Fibroblast of skin of left biceps (primary cell): Measurements from ENCODE around the gene PKNOX2.

ENCODE experiments used
- DNase-seq, 2 experiments: peaks; one replicate each; pipeline ENCODE4 v3.0.0-alpha.2; 2013; ENCODE audit warnings: low read depth in 2 of 2

The PKNOX2 gene

DNA sequence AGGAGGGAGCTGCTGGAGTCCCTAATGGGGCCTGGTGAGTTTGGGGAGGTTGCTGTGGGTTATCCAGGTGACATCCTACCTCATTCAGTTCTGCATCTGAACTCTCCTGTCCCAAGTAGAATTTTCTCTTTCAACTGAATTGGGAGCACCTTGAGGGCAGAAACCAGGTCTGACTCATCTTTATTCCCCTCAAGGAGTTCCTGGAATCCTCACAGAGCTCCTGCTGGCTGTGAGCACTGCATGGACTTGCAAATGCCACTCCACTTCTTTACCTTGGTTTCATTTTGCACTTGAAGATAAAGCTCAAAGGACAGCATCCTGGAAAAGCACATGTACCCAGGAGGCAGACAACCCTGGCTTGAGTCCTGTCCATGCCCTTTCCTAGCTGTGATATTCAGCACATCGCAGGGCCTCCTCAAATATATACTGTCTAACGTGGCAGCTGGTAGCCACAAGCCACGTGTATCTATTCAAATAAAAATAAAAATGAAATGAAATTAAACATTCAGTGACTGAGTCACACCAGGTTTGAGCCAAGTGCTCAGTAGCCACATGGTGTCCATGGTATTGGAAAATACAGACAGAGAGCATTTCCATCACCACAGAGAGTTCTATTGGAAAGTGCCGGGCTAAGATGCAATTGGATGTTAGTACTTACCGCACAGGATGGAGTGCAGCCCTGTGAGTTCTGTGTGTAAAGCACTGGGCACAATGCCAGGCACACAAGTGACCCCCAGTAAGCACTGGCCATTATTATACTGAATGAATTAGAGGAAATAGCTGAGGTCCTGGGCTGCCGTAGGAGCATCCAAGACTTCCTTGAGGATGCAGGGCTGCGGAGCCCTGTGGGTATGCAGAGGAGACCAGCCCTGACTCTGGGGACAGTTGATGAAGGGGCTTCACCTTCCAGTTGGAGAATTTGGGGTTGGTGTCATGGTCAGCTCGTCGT, 149.0 kb downstream of the PKNOX2 start:
- no peak for DNase-seq

DNA sequence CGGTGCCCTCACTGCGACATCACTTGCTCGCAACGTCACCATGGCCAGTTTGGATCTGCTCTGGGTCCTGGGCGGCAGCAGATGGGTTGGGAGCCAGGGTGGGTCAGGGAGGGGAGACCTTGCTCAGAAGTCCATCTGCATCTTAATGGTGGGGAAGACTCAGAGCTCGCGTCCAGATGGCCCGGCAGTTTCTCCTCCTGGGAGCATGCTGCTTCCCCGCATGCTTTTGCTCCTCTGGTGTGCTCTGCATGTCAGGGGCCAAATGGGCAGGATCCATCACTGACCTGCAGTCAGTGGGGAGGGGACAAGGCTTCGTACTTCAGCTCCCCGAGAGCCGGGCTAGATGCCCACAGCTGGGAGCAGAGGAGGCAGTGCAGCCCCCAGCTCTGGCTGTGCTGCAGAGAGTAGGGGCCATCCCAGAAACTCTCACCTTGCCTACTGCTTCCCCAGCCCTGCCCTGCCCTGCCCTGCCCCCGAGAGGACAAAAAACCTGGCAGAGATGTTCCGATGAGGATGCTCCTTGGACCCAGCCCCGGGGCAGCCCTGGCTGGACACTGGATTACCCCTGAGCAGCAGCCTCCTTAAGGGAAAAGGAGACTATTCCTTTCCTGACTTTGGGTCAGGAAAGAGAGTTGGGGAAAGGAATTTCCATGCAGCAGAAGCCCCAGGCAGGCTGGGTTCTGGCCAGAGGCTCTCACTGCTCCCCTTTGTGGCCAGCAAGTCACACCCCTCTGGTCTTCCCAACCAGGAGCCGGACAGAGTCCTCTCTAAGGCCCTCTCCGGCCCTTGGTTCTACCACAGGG, 149.9 kb downstream of the PKNOX2 start:
- DNase-seq, result no peak

DNA sequence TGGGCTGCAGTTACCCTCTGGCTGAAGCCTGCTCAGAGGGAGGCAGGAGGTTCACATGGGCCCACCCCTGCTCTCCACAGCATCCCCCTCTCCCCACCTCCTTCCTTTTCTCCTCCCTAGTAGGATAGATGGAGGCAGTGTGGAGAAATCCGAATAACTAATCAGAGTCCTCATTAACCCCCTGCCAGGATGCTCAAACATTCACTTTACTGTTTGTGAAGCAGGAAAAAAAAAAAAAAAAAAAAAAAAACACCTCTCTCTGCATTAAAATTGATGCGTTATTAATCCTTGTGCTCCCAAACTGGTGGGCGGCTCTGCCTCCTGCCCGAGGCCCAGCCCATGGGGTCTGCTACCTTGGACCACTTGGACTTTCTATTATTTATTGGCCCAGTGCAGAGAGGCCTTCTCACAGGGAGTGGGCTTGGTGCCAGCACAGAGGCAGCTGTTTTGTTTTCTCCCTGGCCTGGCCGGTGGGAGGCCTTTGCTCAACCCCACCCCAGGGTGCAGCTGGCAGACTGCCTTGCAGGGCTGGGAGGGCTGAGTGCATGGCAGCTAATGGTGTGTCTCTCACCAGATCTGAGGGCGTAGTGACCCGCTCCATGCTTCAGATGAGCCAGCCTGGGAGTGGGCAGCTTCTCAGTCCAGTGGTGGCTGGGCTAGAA, 150.7 kb downstream of the PKNOX2 start:
- no peak for DNase-seq

DNA sequence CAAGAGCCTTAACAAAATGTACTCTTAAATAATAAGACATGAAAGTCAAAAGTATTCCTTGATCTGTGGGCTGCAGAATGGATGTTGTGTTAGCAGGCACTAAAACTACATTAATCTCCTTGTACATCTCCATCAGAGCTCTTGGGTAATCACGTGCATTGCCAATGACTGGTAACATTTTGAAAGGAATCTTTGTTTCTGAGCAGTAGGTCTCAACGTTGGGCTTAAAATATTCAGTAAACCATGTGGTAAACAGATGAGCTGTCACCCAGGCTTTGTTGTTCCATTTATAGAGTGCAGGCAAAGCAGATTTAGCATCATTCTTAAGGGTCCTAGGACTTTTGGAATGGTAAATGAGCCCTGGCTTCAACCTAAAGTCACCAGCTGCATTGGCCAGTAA, 152.9 kb downstream of the PKNOX2 start:
- no peak for DNase-seq

DNA sequence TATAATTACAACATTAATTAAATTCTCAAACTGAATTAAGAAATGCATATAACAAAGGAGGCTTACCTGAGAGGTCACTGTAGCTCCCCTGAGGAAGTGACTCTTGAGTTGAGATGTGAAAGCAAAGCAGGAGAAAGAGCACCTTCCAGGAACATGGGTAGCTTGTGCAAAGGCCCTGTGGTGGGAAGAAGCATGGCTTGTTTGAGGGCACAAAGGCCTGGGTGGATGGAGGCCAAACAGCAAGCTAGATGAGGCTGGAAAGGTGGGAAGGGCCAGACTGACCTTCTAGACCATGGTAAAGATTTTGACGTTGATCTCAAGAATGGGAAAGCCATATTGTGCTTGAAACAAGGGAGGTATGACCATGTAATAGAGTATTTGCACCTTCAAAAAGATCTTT, 155.1 kb downstream of the PKNOX2 start:
- DNase-seq, result no peak

DNA sequence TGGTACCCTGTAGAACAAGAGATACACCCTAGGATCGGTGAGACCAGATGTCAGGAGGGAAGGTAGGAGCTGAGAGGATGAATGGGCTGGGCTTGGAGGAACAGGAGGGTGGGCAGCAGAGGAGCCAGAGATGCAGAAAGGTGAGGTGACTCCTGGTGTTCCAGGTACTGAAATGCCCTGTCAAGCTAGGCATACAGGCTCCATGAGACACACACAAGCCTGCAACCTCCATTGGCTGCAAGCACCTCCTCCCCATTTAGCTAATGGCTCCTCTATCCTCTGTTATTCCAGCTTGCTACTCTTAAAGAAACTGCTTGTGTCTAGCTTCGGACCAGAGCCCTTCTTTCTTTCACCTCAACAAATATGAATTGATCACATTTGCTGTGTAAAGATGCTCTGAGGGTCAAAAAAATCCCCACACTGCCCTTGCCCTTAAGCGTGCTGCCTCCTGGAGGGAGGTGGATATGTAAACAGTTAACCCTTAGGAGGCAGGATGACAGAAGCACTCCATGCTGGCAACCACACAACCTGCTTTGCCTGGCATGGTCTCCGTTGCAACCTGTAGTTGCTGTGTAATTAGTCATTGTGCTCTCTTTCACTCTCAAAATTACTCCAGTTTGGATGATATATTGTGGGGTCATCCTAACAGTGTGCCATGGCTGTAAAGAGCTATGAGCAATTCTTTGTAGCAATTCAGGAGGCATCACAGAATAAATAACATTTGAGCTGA, 156.0 kb downstream of the PKNOX2 start:
- DNase-seq, result no peak

DNA sequence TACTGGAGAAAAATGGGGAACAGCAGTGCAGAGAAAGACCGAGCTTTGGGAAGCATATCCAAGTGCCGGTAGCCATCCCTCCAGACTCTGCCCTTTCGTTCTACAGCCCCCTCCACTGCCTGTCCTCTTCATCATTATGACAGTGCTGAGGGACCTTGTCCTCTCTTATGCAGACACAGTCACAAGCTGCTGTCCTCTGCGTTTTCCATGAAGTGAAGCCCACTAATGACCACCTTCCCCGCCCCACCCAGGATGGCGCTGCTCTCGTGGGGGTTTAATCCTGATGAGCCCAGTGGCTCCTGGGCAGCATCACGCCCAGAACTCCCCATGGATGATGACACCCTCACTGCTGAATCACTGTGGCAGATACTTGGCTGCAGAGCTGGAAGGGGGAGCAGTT, 157.7 kb downstream of the PKNOX2 start:
- DNase-seq, result no peak

DNA sequence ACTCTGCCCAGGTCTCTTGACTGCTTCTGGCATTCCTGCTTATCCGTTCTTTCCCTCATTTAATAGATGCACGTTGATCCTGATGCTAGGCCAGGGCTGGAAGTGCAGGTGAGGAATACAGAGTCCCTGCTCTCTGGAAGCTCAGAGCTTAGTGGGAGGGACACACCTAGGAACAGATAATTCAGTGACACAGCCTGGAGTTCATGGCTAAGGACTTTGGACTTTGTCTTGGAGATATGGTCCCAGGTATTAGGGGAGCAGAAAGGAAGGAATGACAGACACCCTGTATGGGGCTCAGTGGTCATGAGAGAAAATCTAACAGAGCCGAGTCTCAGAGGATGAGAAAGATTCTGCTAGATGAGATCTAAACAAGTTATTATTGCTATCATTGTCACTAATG, 160.6 kb downstream of the PKNOX2 start:
- no peak for DNase-seq

DNA sequence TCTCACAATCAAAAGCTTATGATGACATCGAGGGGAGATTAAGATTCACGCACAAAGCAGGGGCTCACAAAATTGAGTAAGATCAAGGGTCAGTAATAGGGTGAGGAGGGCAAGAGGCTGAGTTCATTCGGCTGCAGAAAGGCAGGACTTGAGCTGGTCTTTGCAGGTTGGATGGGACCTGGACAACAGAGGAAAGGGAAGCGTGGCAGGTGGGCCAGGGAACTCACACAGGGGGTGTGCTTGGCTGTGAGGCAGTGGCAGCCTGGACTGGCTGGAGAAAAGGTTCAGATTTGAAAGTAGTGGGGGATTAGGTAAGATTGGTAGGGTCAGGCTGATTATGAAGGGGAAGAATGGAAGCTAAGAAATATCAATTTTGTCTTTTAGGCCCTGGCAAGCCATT, 161.6 kb downstream of the PKNOX2 start:
- no peak for DNase-seq

DNA sequence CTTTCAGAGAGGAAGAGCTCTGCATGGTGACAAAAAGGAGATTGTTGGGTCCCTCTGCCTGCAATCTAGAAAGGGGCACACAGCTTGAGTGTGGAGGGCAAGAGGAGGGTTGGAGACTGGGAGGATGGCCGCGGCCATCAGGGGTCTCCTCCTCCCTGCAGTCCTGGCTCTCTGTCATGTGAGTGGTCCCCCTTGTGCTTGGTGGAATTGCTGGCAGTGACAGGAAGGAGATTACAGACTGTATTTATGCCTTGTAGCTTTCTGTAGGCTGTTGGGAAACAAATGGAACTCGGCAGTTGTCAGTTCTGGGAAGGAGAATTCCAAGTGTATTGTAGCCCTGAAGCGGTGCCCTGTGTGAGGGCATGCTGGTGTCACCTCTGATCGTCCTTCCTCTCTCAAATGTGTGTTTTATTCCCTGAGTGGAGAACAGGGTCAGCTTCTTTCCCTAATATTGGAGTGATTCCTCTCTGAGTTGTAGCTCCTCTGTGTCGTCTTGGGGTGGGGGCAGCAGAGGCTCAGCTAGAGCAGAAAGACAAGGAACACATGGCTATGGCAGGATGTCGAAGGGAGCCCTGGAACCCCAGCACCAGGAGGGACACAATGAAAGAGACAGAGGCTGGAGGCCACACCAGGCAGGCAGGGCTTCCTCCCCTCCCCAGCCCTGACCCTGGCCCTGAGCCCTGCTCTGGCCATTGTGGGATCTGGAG, 163.1 kb downstream of the PKNOX2 start:
- DNase-seq, result no peak

DNA sequence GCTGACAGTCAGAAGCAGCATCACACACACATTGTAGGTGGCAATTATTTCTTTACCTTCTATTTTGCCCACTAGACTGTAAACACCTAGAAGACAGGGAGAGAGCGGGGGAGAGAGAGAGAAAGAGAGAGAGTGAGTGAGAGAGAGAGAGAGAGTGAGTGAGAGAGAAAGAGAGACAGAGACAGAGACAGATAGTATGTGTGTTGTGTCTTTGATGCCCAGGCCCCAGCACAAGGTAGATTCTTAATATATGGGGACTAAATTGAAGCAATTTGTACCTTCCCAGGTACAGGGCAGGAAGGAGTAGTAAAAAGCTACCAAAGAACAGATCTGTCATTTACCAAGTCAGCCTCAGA, 163.7 kb downstream of the PKNOX2 start:
- DNase-seq, result no peak

DNA sequence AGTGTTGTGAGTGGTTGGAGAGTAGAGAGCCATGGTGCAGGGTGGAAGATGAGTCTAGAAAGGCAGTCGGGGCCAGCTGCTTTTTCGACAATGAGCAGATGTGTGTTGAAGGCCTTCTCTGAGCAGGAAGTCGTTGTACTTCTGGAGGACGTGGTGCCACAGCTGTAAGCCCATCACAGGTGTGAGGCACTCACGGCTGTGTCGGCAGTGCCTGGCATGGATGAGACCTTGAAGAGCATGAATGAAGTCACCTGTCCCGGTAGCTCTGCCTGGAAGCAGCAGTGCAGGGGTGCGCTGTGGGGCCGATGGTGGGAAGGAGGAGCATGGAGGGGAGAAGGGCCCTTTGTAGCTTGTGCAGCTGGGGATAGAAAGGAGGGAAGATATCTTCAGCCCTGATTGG, 165.2 kb downstream of the PKNOX2 start:
- no peak for DNase-seq

DNA sequence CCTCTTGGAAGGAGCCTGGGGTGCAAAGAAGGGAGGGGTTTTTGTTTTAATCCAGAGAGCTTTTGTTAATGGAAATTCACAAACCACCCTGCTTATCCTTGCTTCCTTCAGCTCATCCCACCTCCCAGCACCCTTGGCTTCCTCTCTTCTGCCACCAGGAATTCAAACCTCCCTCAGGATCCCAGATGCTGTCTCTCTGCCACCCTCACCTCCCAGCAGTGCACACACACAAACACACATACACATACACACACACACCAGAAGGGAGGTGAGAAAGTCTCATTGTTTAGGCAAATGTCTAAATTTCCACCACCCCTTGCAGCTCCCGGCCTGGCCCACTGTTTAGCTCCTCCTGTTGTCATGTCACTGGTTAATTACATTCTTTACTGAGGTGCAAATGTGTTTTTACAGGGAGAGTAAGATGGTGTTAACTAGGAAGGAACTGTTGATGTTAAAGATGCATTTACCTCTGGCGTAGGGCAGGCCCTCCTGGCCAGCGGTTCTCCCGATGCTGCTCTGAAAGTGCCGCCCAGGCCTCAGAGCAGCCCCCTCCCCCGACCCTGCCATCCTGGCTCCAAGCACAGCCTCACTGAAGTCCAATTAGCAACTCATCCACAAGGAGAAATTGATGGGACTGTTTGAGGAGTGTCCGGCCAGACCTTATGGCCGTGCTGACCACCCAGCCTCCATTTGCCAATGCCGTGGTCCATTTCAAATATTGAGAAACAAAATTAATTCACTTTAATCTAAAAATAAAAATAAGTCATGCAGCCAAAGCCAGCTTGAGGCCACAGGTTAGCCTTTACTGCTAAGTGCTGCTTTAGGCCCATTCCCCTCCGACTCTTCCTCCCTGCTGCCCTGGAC, 166.1 kb downstream of the PKNOX2 start:
- DNase-seq, result no peak

DNA sequence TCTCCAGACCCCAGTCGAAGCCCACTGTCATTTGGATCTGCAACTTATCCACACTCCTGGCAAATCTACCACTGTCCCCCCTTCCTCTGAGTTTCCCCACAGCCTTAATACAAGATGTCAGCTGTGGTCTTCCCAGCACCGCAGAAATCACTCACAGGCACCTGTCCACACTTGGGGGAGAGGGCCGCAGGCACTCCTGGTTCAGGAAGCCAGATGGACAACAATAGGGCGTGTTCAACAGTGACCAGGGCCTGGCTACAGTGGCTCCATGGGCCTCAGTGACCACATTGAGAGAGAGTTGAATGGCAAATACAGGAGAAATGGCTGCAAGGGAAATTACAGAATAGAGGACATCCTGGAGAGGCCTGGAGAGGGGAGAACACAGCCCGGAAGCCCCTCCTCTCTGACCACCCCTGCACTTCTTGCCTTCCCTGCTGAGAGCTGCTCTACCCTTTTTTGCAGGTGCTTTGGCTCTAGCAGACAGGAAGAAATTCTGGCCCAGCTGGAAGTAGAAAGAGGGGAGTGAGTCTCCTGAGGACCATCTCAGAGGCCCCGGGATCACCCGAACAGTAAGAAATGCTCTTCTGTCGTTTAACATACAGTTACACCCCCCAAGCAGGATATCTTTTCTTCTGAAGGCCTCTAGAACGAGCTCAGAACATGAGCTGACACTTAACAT, 166.9 kb downstream of the PKNOX2 start:
- no peak for DNase-seq

DNA sequence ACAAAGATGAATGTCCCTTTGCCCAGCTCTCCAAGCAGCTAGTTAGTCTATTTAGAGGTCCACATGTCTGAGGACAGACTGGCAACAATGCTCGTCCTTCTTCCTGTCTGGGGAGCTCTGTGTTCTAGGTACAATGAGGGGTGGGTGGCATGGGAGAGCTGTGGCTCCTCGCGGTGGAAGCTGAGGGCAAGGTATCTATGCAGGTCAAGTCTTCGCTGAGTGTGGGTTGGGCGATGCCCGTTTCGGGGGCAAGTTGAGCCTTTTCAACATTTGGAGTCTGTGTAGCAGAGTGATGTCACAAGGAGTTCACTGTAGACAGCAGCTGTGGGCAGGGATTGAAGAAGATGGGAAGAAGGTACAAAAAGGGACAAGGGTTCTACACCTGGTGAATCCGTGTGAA, 168.3 kb downstream of the PKNOX2 start:
- DNase-seq, result no peak

DNA sequence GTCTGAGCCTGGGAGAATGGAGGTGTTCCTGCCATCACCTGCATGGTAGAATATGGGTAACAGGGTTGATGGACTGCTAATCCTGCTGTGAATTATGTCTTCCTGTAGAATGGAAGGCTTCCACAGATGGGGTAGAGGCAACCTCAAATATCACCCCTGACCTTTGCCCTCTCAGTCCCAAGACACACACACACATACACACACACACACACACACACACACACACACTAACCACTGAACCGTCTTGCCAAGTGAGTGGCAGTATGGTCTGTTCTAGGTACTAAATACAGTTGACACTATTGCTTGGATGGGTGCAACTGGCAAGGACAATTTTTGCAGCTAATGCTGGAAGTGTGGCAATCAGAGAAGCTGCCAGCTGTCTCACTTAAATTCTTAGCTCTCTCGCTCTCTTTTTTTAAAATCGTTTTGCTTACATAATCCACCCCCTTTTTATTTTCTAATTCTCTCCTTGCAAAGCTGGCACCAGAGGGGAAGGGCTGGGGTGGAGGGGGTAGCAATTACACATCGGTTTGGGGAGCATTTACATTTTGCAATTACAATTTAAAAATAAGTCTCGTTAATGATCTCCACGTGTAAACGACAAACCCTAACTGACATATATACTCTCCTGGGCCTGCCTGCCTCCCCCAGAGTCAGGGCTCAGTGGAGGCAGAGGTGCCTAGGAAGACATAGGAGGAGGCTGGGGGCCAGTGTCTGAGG, 169.0 kb downstream of the PKNOX2 start:
- DNase-seq, result no peak

DNA sequence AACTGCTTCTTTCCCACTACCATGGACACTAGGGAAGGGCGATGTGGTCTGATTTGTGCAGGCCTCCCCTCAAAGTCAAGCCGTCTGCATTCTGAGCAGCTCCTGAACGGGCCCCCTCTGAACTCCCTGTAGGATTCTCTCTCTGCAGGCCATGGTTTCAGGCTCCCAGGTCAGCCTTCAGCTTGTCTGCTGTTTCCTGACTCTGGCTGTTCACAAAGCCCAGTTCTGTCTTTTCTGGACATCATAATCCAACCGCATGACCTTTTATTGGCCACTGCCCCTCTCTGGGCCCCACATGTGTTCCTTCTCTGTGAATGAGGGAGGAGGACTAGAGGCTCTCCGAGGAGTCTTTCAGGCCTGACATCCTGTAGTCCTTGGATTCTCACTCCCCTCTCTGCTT, 170.6 kb downstream of the PKNOX2 start:
- DNase-seq, result no peak

DNA sequence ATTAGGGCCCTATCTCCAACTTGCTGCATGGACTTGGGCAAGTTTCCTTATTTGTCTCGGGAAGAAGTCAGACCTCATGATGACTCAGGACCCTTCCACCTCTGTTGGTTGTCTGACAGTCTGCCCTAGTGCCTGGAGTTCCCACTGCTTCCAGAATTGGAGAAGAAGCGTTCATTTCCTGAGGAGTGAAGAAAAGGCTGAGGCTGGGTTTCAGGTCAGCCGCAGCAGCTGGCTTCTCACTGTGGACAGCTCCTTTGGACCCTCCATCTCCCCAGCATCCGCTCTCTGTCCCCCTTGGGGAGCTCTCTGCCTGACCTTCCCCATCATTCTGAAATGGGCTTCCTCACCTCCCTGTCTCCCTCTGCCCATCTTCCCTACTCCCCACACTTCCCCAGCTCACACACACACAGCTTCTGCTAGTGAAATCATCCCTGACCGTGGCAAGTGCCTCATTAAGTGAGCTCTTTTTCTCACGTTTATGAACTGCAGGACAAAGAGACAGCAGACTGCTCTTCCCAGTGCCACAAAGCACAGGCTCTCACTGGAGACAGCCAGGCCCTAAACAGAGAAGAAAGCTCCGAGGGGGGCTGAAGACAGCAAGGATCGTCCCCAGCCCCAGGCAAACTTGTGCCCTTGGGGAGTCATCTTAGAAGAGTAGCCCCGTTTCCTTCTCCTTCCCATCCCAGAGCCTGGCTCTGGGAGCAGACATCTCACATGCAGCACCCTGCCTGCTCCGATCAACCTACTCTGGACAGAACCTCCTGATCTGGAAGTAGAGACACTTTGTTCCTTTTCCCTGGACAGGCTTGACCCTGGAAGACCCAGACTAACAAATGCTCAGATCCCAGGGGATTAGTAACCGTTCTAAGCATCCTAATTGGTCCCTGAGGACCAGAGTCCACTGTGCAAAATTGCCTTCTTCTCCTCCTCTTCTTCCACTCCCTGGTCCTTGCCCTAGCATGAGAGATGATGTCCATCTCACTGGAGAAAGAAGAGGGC, 173.6 kb downstream of the PKNOX2 start:
- no peak for DNase-seq
